GM19099 (cell line): ENCODE measurements around the gene ZNF66.

Experiments
- POLR2A ChIP-seq: IDR thresholded peaks from 3 replicates; pipeline ENCODE4 v1.6.1; 2011; ENCODE audit warnings: low read depth; ENCODE audit not compliant: insufficient read length; ENCODE audit errors: extremely low read depth

Gene ZNF66

GRCh38 chr19:20776083-20777076, at the start of gene ZNF66:
Gene ZNF66, plus strand, starts transcription at chr19:20776304. Its CDS starts 144 bp downstream, at chr19:20776448.
- TF ChIP-seq POLR2A = peak; percentile 85

GRCh38 chr19:20787786-20788185, 11.7 kb downstream of the ZNF66 start:
- no peak for TF ChIP-seq POLR2A

- no peak for TF ChIP-seq POLR2A
These were observed 15.7 kb downstream of the ZNF66 start for GRCh38 chr19:20791806-20792205.

GRCh38 chr19:20840371-20840770, 64.3 kb downstream of the ZNF66 start:
- no peak for TF ChIP-seq POLR2A
